Measurements from ENCODE around the gene MUC20. TPM values are rescaled to one million over a fixed set of nuclear protein-coding genes. Genes with fewer than 3 reads are reported as not detected.

MUC20 gene
- 0.28 and 0.38 TPM in 2 replicates for total RNA-seq

GRCh38 chr3:195720831-195721506 lies at the start of gene MUC20:
MUC20 (plus strand) TSS chr3:195720978; CDS start chr3:195721008, 30 bp downstream.

Other genes starting within 250 kb of the MUC20 start
- 136 and 145 TPM in 2 replicates for gene PPP1R2, start 177.7 kb upstream of the MUC20 start, total RNA-seq
- 0.19 and 1.4 TPM in 2 replicates for gene APOD, start 137.0 kb upstream of the MUC20 start, total RNA-seq
- not detected in 2 replicates for gene MUC4, start 91.0 kb downstream of the MUC20 start, total RNA-seq
- 5.9 and 12.8 TPM in 2 replicates for gene TNK2, start 187.6 kb downstream of the MUC20 start, total RNA-seq

All from regular cardiac myocyte (primary cell).